IPS-18c (cell line): Measurements from ENCODE around the gene ZFAND2A.
A peak's percentile ranks its signal among the peaks of the same experiment; 100 is the strongest.
"Not testable (repeated sequence)": the region's sequence is repeated elsewhere in the genome, so short reads cannot be mapped to it uniquely, and the experiment has no call there.

Experiments used
- H3K4me3 ChIP-seq: 2 replicates; pipeline ENCODE4 v1.7.0; 2013; ENCODE audit warnings: low read depth, mild to moderate bottlenecking, low read length, moderate library complexity; ENCODE audit not compliant: insufficient read depth
- H3K9me3 ChIP-seq: one replicate; pipeline ENCODE4 v1.6.1; 2013; ENCODE audit warnings: mild to moderate bottlenecking, low read length, moderate library complexity; ENCODE audit not compliant: control insufficient read depth, insufficient read depth

Gene ZFAND2A, protein sequence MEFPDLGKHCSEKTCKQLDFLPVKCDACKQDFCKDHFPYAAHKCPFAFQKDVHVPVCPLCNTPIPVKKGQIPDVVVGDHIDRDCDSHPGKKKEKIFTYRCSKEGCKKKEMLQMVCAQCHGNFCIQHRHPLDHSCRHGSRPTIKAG

DNA sequence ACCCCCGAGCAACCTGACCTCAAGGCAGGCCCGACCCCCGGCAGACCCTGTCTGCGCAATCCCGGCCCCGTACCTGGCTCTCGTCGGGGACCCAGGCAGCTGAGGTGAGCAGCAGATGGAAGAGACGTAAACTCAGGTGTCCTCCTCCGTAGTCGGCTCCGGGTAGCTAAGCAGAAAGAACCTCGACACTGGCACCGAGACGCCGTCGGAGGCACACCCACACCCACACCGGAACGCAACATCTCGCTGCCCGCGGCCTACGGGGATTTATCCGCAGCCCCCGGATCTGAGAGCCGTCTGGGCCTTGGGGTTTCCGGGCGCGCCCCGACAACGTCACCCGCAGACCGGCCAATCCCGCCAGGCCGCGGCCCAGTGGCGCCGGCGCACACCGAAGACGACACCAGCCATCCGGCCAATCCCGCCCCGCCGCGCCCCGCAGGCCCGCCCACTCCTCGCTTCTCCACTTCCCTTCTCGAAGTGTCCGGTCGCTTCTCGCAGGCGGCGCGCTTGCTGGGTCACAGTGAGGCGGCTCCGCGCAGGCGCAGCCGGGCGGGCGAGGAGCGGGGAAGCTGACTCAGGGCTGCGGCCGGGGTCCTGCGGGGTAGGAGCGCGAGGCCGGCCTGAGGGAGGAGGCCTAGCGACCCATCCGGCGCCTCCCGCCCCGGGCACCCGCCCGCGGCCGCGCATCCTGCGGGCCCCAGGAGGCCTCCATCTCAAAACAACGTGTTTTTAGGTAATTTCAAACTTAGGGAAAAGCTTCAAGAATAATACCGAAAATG, at the start of gene ZFAND2A:
Gene ZFAND2A (minus strand): TSS at position 306 of the 779 bp plus-strand sequence. CDS start 1,984 bp downstream, outside the sequence.
- H3K9me3 ChIP-seq, result no peaks in the 10 kb centered on the region
- H3K4me3 ChIP-seq, result peak within 1 kb of the TSS; percentile 87

- Histone ChIP-seq H3K4me3 (no peak overlapping the region), H3K9me3 (no peaks in the 10 kb centered on the region)
These were observed 49.1 kb upstream of the ZFAND2A start for GRCh38 chr7:1209097-1209496.

DNA sequence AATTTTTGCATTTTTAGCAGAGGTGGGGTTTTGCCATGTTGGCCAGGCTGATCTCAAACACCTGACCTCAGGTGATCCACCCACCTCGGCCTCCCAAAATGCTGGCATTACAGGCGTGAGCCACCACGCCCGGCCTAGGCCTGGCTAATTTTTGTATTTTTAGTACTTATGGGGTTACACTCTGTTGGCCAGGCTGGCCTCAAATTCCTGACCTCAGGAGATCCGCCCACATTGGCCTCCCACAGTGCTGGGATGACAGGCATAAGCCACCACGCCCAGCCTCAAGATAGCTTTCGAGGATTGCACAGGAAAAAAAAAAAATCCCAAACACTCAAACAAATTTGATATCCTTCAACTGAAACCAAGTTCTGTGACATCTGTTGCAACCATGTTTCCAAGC, 45.7 kb upstream of the ZFAND2A start:
- not testable (repeated sequence) for H3K4me3 ChIP-seq, H3K9me3 ChIP-seq

DNA sequence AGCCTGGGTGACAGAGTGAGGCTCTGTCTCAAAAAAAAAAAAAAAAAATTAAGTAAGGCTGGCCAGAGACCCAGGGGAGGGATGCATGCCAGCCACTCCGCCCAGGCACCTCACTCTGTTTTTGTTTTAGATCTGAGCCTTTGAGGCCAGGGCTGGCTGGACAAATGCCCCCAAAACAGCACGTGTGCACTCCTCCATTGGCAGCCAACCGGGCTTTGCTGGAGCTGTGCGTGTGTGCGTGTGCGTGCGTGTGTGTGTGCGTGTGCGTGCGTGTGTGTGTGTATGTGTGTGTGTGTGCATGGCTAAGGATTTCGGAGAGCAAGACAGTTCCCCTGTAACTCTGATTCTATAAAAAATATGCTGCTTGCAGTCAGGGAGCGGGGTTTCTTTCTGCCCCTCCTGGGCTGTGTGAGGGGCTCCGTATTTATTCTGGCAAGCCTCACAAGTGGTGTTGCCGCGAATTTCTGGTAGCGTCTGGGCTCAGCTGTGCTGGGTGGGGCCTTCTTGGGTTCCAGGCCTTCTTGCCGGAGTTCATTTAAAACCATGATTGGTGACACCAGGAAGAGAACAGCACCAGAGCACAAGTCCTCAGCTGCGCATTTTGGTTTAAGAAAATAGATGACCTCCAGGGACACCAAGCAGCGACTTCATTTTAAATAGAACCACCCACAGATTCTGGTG, 44.6 kb upstream of the ZFAND2A start:
- Histone ChIP-seq H3K4me3 (no peak overlapping the region), H3K9me3 (no peaks in the 10 kb centered on the region)

DNA sequence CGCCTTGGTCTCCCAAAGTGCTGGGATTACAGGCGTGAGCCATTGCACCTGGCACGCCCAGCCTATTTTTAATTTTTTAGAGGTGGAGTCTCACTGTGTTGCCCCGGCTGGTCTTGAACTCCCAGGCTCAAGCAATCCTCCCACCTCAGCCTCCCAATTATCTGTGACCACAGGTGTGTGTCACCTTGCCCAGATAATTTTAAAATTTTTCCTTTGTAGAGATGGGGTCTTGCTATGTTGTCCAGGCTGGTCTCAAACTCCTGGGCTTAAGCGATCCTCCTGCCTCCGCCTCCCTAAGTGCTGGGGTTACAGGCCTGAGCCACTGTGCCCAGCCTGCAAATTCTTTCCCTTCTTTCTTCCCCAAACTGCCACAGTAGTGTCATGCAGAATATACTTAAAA, 42.9 kb upstream of the ZFAND2A start:
- H3K4me3 ChIP-seq, H3K9me3 ChIP-seq: not testable (repeated sequence)

- Histone ChIP-seq H3K9me3 (no peaks in the 10 kb centered on the region), H3K4me3 (no peak overlapping the region)
These were observed 41.9 kb upstream of the ZFAND2A start for GRCh38 chr7:1201916-1202315.

DNA sequence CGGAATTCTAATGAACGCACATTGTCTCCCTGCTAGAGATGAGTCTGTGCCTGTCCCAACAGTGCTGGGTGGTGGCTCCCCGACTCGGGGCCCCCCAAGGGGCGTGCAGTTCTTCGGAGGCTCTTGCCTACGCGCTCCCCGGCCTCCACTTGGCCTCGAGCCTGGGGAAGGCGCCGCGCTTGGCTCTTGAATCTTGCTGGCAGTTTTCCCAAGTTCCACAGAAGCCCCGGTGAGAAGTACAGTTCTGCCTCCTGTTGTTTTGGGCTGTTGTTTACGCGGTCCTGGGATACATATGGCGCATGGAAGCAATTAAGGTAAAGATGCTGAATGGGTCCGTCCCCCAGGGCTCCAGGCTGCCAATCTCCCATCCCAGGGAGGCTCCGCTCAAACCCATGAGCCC, 40.0 kb upstream of the ZFAND2A start:
- H3K9me3 ChIP-seq, result no peaks in the 10 kb centered on the region
- no peak overlapping the region for H3K4me3 ChIP-seq

DNA sequence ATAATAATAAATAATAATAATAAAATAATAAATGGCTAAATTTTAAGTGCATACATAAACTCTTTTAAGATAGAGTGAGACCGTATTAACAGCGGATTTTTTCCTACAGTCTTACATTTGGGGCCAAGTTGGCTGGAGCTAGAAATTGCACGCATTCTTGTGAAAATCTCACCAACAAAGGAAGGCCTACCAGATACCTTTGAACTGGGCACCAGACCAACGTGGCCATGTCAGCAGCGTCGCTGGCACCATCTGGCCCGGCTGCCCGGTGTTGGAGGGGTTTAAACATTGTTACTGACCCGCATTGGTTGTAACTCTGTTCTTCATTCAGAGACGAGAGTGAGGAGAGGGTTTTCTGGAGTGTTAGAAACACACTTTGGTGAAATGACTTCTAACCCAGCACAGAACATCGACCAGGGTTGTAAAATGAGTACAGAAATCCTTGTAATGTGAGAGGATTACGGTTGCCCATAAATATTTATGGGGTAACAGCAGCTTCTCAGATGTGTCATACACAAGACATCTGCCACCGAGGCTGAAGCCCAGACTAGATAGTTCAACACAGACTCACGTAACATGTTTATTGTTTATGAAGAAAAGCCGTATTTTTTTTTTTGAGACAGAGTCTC, 38.1 kb upstream of the ZFAND2A start:
- no peaks in the 10 kb centered on the region for H3K9me3 ChIP-seq
- H3K4me3 ChIP-seq, result no peak overlapping the region

- H3K4me3 ChIP-seq, result no peak overlapping the region
- H3K9me3 ChIP-seq, result no peaks in the 10 kb centered on the region
These were observed 37.0 kb upstream of the ZFAND2A start for GRCh38 chr7:1196950-1197349.

DNA sequence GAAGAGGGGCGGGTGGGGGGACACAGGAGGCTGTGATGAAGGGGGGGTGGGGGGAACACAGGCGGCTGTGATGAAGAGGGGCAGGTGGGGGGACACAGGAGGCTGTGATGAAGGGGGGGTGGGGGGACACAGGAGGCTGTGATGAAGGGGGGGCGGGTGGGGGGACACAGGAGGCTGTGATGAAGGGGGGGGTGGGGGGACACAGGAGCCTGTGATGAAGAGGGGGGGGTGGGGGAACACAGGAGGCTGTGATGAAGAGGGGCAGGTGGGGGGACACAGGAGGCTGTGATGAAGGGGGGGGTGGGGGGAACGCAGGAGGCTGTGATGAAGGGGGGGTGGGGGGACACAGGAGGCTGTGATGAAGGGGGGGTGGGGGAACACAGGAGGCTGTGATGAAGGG, 36.4 kb upstream of the ZFAND2A start:
- H3K9me3 ChIP-seq, H3K4me3 ChIP-seq: not testable (repeated sequence)

DNA sequence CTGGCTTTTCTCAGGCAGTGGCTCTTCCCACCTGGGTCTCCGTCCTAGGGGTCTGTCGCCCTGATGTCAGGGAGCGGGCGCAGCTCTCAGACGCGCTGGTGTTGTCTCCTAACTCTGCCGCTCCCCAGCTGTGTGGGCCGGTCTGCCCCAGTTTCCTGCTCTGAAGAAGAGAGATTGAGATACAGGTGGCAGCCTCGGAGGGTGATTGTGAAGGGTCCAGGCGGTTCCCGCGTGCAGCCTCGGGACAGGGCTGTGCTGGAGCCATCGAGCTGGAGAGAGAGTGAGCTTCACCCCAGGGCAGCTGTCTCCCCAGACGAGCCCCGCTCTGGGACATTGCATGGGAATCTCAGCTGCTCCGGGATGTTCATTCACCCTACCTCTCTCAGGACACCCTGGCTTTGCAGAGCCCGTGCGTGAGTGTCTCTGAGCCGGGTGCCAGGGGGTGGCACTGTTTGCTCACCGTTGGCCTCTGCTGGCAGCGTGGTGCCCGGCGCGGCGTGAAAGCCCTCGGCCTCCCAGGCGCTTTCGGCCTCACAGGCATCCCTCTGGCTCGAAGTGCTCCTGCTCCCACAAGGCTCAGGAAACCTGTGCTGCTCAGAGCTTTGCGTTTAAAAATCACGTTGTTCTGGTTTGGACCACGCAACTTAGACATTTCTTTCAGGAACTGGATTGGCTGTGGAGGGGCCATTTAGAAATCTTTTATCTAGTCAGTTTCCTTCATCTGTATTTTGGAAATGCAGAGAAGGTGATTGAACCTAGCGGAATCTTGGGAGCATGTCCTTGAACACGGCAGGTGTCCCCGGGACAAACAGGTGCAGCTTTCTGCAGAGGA, 33.8 kb upstream of the ZFAND2A start:
- H3K9me3 ChIP-seq, result no peaks in the 10 kb centered on the region

DNA sequence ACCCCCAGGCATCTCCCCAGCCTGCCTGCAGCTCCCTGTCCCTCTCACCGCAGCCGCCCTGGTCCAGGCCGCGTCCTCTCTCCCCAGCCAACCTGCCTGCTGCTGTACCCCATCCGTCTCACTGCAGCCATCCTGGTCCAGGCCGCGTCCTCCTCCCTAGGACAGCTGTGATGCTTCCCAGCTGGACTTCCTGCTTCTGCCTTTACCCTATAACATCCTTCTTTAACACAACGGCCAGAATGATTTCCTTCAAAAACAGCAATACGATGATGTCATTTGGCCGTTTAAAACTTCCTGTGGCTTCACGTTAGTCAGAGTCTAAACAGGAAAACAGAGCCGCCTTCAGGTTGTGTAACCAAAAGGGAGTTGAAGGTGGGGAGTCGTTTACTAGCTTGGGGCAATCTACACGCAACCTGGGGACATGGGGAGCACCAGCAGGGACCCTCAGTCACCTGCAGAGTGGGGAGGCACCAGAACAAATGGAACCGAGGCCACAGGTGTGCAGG, 32.2 kb upstream of the ZFAND2A start:
- no peak overlapping the region for H3K4me3 ChIP-seq
- H3K9me3 ChIP-seq, result no peaks in the 10 kb centered on the region

More for the DNA sequence above, 33.8 kb upstream of the ZFAND2A start:
- no peak overlapping the region for H3K4me3 ChIP-seq

DNA sequence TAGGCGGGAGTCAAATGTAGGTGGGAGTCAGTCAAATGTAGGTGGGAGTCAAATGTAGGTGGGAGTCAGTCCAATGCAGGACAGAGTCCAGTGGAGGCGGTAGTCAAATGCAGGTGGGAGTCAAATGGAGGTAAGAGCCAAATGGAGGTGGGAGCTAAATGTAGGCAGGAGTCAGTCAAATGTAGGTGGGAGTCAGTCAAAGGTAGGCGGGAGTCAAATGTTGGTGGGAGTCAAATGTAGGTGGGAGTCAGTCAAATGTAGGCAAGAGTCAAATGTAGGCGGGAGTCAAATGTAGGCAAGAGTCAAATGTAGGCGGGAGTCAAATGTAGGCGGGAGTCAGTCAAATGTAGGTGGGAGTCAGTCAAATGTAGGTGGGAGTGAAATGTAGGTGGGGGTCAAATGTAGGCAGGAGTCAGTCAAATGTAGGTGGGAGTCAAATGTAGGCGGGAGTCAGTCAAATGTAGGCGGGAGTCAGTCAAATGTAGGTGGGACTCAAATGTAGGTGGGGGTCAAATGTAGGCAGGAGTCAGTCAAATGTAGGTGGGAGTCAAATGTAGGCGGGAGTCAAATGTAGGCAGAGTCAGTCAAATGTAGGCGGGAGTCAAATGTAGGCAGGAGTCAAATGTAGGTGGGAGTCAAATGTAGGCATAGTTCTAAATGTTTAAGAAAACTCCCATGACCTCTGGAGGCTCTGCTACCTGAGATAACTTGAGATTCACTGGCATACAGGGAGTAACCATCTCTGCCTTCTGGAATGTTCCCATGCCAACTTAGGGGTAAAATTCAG, 30.2 kb upstream of the ZFAND2A start:
- no peaks in the 10 kb centered on the region for H3K9me3 ChIP-seq

DNA sequence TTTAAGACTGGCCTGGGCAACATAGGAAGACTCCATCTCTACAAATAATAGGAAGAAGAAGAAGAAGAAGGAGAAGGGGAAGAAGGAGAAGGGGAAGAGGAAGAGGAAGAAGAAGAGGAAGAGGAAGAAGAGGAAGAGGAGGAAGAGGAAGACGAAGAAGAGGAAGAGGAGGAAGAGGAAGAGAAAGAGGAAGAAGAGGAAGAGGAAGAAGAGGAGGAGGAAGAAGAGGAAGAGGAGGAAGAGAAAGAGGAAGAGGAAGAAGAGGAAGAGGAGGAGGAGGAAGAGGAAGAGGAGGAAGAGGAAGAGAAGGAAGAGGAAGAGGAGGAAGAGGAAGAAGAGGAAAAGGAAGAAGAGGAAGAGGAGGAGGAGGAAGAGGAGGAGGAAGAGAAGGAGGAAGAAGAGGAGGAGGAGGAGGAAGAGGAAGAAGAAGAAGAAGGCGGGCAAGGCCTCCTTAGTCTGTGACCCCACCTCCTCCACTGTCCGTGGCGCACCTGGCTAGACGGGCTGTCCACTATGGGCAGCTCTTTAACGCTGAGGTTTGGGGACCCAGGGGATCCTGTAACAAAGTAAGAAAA, 28.8 kb upstream of the ZFAND2A start:
- Histone ChIP-seq H3K9me3 (no peaks in the 10 kb centered on the region), H3K4me3 (no peak overlapping the region)

More for the DNA sequence above, 30.2 kb upstream of the ZFAND2A start:
- H3K4me3 ChIP-seq, result no peak overlapping the region

GRCh38 chr7:1187127-1187526, 27.1 kb upstream of the ZFAND2A start:
- H3K9me3 ChIP-seq, result no peaks in the 10 kb centered on the region
- no peak overlapping the region for H3K4me3 ChIP-seq

DNA sequence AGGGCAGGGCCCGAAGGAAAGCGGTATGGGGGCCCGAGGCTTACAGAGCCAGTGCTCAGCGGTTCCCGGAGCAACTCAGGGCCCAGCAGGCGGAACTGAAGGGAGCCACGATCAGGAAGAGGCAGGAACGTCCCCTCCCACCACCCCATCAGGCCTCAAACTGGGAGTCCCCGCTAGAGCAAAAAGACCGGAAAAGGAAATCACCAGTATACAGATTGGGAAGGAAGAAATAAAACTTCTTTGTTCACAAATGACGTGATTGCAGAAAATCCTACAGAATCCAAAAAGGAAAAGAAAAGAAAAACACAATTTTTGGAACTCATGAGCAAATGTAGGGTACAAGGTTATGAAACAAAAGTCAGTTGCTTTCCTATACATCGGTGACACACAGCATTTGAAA, 21.6 kb upstream of the ZFAND2A start:
- Histone ChIP-seq H3K9me3 (no peaks in the 10 kb centered on the region), H3K4me3 (no peak overlapping the region)
